ENCODE data around the gene SYNE2.

SYNE2 gene

GRCh38 chr14:64266239-64266638 is 413.4 kb downstream of the SYNE2 start:
- DNase-seq (ENCODE audit: low spot score), result no peak

GRCh38 chr14:64272019-64272418 is 419.2 kb downstream of the SYNE2 start:
- DNase-seq (ENCODE audit: low spot score), result no peak
